Stimulated activated CD4-positive, alpha-beta T cell treated with anti-CD3 and anti-CD28 coated beads, Interleukin-4, amount 100 ng/mL, for 1 hour (primary cell): ENCODE data around the gene TMEM132C.

Source experiments
- DNase-seq: peaks from one replicate; pipeline ENCODE4 v3.0.0-alpha.2; 2020

Gene TMEM132C

DNA sequence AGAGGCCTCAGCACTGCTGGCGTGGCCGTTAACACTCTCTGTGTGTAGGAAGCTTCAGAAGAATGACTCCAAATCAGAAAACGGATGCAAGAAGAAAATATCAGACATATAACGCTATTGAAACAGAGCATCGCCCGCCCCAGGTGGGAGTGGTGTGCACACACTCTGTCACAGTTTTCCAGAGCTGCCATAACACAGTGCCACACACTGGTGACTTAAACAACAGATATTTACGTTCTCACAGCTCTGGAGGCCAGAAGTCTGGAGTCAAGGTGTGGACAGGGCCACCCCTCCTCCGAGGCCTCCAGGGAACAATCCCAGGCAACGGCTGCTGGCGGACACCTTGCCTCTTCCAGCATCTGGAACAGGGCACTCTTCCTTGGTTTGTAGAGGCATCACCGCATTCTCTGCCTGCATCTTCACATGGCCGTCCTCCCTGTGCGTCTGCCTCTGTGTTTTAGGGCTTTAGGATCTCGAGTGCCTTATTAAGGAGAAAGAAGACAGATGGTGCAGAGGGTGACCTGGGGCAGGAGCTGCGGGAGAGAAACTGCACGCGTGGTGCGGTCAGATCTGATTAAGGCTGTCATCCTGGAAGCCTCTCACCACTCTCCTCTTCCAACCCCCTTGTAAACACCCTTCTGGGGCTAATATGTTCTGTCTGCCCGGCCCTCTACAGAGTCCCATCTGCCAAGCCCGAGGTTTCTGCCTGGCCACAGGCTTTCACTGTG, 415.7 kb downstream of the TMEM132C start:
- DNase-seq, result no peak

DNA sequence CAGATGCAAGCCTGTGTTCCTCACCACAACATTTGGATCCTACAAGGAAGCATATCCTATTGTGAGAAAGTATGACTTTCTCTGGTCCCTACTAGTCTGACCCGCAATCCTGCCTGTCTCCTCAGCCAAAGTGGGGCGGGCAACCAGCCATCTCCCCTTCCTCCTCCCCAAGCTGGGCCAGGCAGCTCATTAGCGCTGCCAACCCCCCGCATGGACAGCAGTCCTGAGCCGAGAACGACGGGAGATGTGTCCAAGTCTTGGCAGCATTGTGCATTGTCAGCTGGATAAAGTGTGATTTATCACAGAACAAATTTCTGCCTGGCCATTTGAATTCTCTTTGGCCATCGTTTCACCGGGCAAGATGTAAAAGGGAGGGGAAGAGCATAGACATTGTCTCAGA, 417.4 kb downstream of the TMEM132C start:
- no peak for DNase-seq

DNA sequence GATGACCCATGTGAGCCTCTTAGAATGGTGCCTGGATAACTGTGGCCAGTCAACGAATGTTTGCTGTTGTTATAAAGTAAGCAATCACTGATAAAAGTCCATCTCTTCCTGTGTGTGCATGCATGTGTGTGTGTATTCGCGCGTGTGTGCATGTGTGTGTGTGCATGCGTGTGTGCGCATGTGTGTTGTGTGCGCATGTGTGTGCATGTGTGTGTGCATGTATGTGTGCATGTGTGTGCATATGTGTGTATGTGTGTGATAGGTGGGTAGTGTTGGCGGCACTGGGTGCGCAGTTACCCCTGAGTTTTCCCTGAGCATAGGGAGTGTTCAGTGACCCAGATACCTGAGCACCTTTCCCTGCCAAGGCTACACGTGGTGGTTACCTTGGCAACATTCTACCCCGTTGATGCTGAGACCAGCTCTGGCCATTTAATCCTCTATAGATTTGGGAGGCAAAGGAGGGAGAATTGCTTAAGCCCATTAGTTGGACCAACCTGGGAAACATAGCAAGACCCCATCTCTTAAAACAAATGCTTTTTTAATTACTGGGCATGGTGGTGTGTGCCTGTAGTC, 419.0 kb downstream of the TMEM132C start:
- DNase-seq, result no peak

DNA sequence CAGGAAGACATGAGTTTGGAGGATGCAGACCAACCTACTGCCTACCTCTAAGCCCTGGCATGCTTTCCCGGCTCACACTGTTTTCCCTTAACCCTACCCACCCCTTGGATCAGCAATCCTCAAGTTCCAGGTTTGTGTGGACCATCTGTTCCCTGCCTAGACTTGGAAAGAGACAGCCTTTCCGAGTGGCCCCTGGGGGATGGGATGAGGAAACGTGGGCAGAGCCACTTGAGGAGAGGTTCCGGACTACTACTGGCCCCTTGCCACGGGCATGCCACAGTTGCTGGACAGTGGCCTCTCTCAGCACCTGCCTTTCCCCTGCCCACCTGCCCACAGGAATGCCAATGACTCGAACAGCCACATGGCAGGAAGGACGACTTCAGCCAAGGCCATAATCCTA, 420.9 kb downstream of the TMEM132C start:
- DNase-seq, result no peak

DNA sequence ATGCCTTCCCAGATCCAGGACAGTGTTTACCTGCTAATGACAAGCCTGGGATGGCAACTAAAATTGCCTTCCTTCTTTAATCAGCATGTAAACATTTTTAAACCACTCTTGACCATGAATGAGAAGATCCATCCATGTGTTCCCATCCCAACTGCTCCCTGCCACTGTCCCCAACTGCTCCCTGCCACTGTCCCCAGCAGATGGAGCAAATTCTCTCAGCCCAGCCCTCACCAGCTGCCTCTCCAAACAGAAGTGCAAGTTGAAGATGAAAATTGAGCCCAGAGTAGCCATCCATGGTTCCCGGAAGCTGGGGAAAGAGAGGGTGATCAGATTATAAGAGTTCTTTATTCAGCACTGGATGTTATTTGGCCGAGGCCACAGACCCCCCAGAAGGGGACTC, 423.7 kb downstream of the TMEM132C start:
- no peak for DNase-seq

DNA sequence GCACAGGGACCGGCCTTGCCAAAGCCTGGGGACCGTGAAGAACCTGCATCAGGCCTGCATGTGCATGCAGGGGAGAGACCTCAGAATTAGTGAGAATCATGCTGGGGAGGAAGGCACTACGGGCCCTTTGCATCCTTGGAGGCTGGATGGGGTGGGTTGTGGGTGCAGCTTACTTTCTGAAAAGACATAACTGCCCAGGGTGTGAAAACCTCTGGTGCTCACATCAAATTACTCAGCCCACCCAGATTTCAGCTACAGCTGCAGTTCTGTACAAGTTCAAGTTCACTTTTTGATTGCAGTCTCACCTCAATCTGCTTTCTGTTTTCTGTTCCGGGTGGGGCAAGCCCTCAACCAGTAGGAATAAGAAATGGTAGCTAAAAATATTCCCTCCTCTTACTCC, 426.1 kb downstream of the TMEM132C start:
- no peak for DNase-seq

DNA sequence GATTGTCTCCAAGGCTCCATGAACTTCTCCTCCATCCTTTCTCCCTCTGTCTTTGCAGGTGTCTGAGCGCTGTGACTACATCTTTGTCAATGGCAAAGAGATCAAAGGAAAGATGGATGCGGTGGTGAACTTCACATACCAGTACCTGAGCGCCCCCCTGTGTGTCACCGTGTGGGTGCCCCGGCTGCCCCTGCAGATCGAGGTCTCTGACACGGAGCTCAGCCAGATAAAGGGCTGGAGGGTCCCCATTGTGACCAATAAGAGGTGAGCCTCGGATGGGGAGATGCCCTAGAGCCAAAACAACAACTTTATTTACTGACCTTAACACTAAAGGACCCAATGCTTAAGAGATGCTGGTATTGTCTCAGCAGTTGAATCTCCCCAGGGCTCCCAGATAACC, 426.8 kb downstream of the TMEM132C start:
- no peak for DNase-seq

DNA sequence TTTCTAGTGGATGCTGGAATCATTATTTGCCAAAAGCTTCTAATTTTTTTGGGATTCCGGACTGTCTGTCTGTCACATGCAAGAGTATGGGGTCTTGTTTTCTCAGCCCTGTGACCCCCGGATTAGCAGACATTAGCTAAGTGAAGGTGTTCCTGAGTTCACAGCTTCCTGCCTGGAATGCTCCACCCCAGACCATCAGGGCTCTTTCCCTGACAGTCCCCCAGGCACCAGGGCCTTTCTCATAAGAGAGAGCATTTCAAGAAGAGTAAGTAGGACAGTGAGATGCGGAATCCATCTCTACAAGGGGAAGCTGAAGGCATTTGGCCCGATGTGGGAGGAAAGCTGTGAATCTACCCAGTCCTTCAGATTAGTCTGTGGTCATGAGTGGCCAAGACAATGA, 427.5 kb downstream of the TMEM132C start:
- no peak for DNase-seq

DNA sequence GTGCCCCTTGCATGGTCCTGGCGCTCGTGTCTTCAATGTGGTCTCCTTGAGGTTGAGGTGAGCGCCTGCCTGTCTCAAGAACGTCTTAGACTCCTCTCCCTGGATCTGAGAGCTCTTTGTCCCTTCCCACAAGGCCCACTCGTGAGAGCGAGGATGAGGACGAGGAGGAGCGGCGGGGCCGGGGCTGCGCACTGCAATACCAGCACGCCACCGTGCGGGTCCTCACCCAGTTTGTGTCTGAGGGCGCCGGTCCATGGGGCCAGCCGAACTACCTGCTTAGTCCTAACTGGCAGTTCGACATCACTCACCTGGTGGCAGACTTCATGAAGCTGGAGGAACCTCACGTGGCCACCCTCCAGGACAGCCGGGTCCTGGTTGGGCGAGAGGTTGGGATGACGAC, 428.7 kb downstream of the TMEM132C start:
- DNase-seq, result no peak

DNA sequence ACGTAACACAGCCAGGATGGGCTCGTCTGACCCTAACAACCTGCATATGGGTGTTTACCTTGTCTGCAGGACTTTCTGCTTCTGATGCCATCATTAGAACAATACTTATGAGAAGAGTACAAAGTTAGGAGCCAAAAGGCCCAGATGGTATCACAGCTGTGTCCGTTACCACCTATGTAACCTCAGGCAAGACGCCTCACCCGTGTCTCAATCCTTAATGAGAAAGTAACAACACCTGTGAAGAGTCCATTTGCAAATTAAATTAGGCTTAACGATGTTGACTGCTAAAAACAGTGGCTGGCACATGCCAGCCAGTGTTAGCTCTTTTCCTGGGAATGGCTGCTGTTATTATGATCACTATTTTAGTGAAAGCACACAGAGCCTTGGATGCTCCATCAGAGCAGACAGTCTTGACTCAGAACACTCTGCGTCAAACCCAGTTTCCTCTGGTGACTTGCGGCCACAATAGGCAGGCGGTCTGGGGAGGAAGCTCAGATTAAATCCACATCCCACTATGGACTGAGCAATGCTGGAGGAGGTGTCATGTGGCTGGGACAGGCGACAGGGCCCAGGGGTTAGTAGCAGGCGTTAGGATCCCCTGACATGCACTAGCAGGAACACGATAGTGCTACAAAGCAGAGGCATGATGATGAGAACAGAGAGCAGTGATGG, 431.5 kb downstream of the TMEM132C start:
- no peak for DNase-seq

DNA sequence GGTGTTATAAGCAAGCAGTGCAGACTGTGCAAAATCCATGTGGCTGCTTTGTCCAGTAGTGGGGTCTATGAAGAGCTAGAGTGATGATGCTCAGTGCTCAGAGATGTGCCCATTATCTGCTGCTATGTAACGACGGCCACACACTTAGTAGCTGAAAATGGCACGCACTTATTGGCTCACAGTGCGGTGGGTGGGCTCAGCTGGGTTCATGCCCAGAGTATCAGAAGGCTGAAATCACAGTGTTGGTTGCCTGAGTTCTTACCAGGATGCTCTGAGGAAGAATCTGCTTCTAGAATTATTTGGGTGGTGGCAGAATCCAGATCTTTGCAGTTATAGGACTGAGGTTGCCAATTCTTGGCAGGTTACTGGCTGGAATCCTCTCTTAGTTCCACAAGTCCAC, 432.1 kb downstream of the TMEM132C start:
- DNase-seq, result no peak

DNA sequence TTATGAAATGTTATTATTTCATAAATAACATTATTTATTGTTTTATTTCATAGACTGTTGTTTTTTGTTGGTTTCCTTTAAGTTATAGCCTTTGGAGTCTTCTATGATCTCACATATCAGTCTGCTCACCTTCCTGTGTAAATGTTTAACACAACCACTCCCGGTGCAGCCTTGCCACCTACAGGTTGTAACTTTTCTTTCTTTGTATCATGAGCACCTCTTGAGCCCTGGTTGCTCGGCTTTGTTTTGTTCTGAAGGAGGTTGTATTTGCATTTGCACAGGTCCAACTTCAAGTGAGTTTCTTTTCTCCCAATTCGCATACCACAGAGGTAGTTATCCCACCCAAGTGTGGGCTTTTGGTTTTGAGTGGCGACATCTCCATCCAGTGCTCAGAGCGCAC, 435.4 kb downstream of the TMEM132C start:
- no peak for DNase-seq

DNA sequence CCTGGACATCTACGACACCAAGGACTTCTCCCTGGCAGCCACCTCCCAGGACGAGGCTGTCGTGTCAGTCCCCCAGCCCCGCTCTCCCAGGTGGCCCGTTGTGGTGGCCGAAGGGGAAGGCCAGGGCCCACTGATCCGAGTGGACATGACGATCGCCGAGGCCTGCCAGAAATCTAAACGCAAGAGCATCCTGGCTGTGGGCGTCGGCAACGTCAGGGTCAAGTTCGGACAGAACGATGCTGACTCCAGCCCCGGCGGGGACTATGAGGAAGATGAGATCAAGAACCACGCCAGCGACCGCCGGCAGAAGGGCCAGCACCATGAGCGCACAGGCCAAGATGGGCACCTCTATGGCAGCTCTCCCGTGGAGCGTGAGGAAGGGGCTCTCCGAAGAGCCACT, 438.2 kb downstream of the TMEM132C start:
- no peak for DNase-seq

DNA sequence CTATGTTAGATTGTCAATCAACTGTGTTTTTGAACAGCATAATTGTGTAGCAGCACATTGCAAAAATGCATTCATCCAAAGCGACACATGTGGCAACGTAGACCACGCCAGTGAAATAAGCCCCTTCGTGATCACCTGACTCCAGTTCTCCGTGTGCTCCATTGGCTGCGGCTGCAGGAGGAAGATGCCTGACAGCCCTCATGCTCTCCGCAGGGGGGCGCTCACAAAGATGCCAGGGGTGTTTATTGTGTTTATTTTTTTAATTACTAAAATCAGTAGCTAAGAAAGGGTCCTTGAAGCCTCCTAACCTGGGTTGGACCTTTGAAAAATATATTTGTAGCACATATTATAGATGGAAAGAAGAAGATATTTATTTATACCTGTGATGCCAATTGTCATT, 440.5 kb downstream of the TMEM132C start:
- no peak for DNase-seq

DNA sequence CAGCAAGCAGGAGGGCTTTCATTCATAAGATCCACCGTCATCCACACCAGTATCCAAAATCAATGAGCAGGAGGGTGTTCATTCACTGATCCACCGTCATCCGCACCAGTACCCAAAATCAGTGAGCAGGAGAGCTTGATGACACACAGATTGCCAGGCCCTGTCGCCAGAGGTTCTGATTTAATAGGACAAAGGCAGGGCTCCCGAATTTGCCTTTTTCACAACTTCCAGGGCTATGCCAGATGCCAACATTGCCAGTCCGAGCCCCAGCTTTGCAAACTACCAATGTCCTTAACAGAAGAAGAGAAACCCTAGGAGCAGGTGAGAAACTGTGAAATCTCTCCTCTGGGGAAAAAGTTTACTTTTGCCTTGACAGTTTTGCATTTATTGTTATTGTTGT, 441.8 kb downstream of the TMEM132C start:
- DNase-seq, result no peak

DNA sequence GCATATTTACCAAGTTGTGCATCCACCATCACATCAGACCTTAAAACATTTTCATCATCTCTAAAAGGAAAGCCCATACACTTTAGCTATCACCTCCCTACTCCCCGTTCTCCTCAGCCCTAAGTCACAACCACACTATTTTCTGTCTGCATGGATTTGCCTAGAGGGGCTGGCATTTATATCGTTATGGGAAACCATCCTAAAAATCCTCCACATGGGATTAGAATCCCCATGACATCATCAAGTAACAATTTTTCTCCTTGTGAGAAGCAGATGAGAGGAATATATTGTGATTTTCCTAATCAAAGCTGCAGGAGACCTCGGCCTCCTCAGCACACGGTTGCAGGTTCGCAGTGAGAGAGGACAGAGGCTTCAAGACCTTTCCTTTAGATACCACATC, 442.7 kb downstream of the TMEM132C start:
- DNase-seq, result no peak

DNA sequence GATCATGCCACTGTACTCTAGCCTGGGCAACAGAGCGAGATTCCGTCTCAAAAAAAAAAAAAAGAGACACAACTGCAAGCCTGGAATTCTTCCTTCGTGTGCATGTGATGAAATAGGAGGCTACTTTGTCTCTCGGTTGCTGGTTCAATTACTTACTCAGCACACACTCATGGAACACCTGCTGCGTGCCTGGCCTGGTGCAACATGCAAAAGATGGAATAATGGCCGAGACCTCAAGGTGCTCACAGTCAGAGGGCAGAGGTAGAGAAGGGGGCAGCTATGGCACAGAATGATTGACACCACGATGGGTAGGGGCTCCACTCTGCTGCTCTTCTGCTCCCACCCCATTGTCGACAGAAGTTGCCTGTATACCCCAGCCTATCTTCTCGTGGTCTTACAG, 444.5 kb downstream of the TMEM132C start:
- no peak for DNase-seq

DNA sequence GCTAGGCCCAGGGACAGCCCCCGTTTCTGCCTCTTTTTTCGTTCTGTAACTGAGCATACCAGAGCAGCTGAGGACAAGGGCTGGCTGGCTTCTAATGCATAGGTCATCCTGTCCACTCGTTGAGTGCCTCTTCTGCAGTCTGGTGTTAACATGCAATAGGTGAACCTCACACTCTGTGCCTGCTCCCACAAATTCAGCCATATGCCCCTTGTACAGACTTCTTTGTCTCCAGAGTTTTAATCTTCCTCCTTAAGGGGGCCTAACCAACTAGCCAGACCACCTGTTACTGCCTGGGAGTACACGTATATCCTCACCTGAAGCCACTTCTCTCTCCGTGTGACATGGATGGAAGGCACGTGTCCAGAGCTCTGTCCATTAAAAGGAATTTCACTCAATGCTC, 445.7 kb downstream of the TMEM132C start:
- no peak for DNase-seq

DNA sequence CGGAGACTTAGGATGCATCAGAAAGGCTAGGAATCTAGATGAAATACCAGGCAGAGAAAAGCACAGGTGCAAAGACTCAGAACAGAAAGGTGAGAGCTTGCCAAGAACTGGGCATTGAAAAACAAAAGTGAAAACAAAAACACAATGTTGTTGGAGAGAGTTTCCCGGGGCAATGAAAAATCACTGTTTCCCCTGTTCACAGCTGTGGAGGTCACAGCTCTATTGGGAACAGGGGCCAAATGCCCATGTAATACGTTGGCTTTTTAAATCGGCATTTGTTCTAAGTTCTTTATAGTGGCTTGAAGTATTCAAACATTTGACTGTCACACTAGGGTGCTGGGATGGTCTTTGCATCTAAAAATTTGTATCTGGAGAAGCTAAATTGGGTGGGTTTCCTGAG, 448.5 kb downstream of the TMEM132C start:
- no peak for DNase-seq

DNA sequence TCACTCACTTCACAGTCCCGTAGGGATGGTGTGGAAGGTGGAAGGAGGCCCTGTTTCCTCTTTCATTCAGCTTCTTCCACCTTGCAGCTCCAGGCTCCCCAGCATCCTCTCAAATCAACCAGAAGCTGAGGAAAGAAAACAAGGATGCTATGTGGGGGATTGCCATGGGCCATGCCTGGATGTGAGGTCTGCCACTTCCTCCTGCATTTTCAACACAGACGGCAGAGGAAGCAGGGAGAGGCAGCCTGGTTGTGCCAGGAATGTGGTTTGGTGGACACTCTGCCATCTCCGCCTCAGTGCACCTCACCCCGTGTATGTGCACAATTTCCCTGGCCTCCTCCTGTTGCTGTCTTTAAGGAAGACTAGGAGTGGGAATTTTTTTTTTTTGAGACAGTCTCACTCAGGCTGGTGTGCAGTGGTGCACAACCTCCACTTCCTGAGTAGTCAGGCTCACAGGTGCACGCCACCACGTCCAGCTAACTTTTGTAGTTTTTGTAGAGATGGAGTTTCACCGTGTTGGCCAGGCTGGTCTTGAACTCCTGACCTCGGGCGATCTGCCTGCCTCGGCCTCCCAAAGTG, 457.6 kb downstream of the TMEM132C start:
- no peak for DNase-seq

DNA sequence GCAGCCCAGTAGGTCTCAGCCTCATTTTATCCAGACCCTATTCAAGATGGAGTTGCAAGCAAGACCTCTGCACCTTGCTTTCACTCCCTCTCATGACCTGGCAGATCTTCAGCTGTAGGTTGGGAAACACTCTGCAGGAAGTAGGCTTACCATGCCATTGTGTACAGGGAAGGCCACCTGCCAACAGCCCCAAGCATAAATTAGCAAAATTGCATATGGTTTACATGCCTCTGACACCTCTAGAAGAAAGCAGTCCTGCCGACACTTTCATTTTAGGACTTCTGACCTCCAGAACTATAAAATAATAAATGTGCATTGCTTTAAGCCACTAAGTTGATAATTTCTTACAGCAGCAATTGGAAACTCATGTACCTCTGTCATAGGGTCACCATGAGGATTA, 459.9 kb downstream of the TMEM132C start:
- DNase-seq, result no peak

DNA sequence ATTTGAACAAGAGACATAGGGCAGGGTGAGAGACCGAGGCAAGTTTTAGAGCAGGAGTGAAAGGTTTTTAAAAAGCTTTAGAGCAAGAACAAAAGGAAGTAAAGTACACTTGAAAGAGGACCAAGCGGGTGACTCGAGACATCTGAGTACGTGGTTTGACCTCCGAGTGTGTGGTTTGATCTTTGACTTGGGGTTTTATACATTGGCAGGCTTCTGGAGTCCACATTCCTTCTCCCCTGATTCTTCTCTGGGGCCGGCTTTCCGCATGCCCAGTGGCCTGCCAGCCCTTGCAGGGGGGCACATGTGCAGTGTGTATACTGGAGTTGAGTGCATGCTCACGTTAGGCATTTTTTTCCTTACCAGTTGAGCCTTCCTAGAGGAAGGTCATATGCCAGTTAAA, 460.5 kb downstream of the TMEM132C start:
- DNase-seq, result no peak

DNA sequence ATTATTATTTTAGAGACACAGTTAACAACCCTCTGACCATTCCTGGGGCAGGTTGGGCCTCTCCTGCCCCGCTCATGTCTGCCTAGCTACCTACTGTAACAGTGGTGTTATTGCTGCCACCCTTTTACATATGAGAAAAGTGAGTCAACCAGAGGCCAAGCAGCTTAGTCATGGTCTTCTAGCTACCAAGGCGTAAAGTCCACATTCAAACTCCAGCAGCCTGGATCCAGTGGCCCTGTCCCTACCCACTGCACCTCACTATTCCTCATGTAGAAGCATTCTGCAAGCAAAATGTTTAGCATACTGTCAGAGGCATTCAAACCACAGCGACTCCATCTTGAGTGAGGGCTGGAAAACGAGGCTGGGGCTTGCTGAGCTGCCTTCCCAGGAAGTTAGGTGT, 461.0 kb downstream of the TMEM132C start:
- no peak for DNase-seq

DNA sequence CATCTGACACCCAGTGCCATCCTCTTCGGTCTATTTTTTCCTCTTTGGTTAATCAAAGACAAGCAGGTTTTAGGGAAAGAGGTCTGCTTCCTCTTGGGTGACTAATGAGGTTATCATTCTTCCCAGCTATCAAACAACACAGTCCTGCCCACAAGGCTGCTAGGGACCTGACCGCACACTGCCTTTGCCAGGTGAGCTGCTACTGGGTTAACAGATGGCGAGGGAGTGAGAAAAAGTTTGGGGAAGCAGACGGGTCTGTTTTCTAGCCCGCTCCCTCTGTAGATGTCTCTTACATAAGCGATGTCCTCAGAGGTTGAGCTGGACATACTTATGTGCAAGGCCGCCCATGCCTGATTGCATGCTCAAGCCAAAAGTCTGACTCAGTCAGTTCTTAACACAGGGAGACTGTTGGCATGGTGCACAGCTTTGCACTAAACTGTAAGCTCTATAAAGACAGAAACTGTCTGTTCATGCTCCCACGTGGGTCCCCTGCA, 462.7 kb downstream of the TMEM132C start:
- DNase-seq, result no peak
